HCT116 (cell line): ENCODE measurements around the gene PCSK2. TPM values are rescaled to one million over a fixed set of nuclear protein-coding genes. Genes with fewer than 3 reads are reported as not detected.

Experiments
- ATAC-seq: fragments of 200-7000 bp; cut with Tn5 transposase; 2 replicates; pipeline ENCODE4 v1.9.1; 2020; ENCODE audit warnings: mild to moderate bottlenecking, moderate library complexity
- BruUV-seq: library from RNA; stranded (reverse); fragments of 400-500 nt; replicated peaks from 2 replicates; lab custom pipeline; 2021; lab: Mats Ljungman, UMichigan
- CTCF ChIA-PET: fragments of 300-600 bp; sonication (Branson Sonifier 250); formaldehyde crosslinking; loops from one replicate; lab custom pipeline; 2021; ENCODE audit warnings: antibody characterized with exemption; lab: Charles Lee
- POLR2A ChIA-PET: fragments of 300-600, 350-600 bp; sonication (Branson Sonifier 250); formaldehyde crosslinking; loops from one replicate; lab custom pipeline; 2021; ENCODE audit warnings: antibody characterized with exemption; lab: Charles Lee
- RAD21 ChIA-PET, 2 experiments: fragments of 300-600 bp; sonication (Branson Sonifier 250); formaldehyde crosslinking; loops; one replicate each; lab custom pipeline; 2023; ENCODE audit warnings: low total read pairs in 2 of 2; ENCODE audit not compliant: uncharacterized antibody in 2 of 2, unreplicated experiment in 2 of 2, low non-redundant PET in 1 of 2; lab: Charles Lee
- DNase-seq: peaks from one replicate; pipeline ENCODE4 v3.0.0-alpha.2; 2010; ENCODE audit warnings: low read depth, low spot score
- H2AFZ ChIP-seq: fragments of 200-600 bp; shearing (Covaris generic), sonication (generic); 2 replicates; pipeline ENCODE4 v1.6.1; 2017; ENCODE audit warnings: low read depth, mixed run types, mixed read lengths, antibody characterized with exemption, low read length; ENCODE audit not compliant: poor library complexity, severe bottlenecking
- H3K27ac ChIP-seq: 2 replicates; pipeline ENCODE4 v1.5.1; 2012; ENCODE audit warnings: low read depth, low read length
- H3K27me3 ChIP-seq: fragments of 200-600 bp; sonication (generic); 2 replicates; pipeline ENCODE4 v1.6.1; 2016; ENCODE audit warnings: mixed run types, low read length, mixed read lengths; ENCODE audit not compliant: insufficient read depth
- H3K36me3 ChIP-seq, 2 experiments: fragments of 200-500 bp in 1 of 2; fragments of 200-600 bp in 1 of 2; sonication (Bioruptor generic) in 1 of 2; sonication (generic) in 1 of 2; 2 replicates each; pipeline versions ENCODE4 v1.5.1 to v1.6.1; 2014 to 2016; ENCODE audit warnings: low read length in 2 of 2, inconsistent platforms in 1 of 2, mixed read lengths in 1 of 2, mixed run types in 1 of 2; ENCODE audit not compliant: insufficient read depth in 2 of 2, control insufficient read depth in 1 of 2
- H3K4me1 ChIP-seq, 2 experiments: fragments of 200-600 bp in 1 of 2; sonication (generic) in 1 of 2; 2 replicates each; pipeline versions ENCODE4 v1.5.1 to v1.6.1; 2012 to 2017; ENCODE audit warnings: low read length in 2 of 2, inconsistent platforms in 1 of 2, mild to moderate bottlenecking in 1 of 2, mixed read lengths in 1 of 2, mixed run types in 1 of 2, moderate library complexity in 1 of 2; ENCODE audit not compliant: insufficient read depth in 2 of 2, control insufficient read depth in 1 of 2
- H3K4me2 ChIP-seq: fragments of 200-600 bp; sonication (generic); 2 replicates; pipeline ENCODE4 v1.6.1; 2017; ENCODE audit warnings: mixed run types, low read length, mixed read lengths
- H3K4me3 ChIP-seq, 2 experiments: fragments of 200-600 bp in 1 of 2; sonication (generic) in 1 of 2; replicated peaks in 1 of 2; 2 replicates each; pipeline ENCODE4 v1.5.1; 2011 to 2016; ENCODE audit warnings: low read length in 2 of 2, control low read depth in 1 of 2, low read depth in 1 of 2, mild to moderate bottlenecking in 1 of 2, mixed read lengths in 1 of 2, mixed run types in 1 of 2
- H3K79me2 ChIP-seq: fragments of 200-600 bp; sonication (generic); 2 replicates; pipeline ENCODE4 v1.6.1; 2017; ENCODE audit warnings: mild to moderate bottlenecking, mixed run types, low read length, moderate library complexity, mixed read lengths; ENCODE audit not compliant: insufficient read depth
- H3K9ac ChIP-seq: fragments of 200-600 bp; sonication (generic); 2 replicates; pipeline ENCODE4 v1.6.1; 2016; ENCODE audit warnings: low read length, mixed read lengths
- H3K9me2 ChIP-seq: fragments of 200-600 bp; sonication (generic), shearing (Covaris generic); 2 replicates; pipeline ENCODE4 v1.6.1; 2017; ENCODE audit warnings: mixed run types, mild to moderate bottlenecking, moderate library complexity; ENCODE audit not compliant: insufficient read depth
- H3K9me3 ChIP-seq, 2 experiments: fragments of 200-500 bp in 1 of 2; fragments of 200-600 bp in 1 of 2; sonication (Bioruptor generic) in 1 of 2; sonication (generic) in 1 of 2; 2 replicates each; pipeline ENCODE4 v1.6.1; 2014 to 2017; ENCODE audit warnings: low read length in 2 of 2, mixed read lengths in 2 of 2, inconsistent platforms in 1 of 2, low read depth in 1 of 2, mild to moderate bottlenecking in 1 of 2, mixed run types in 1 of 2, moderate library complexity in 1 of 2; ENCODE audit not compliant: control insufficient read depth in 1 of 2, insufficient read depth in 1 of 2
- H4K20me1 ChIP-seq: fragments of 200-600 bp; sonication (generic), shearing (Covaris generic); 2 replicates; pipeline ENCODE4 v1.6.1; 2017; ENCODE audit warnings: mixed run types, mild to moderate bottlenecking, moderate library complexity; ENCODE audit not compliant: insufficient read depth
- CTCF ChIP-seq, 3 experiments: fragments of 200-600 bp in 1 of 3; sonication (generic) in 1 of 3; IDR thresholded peaks in 2 of 3; conservative IDR thresholded peaks in 1 of 3; 2 replicates each; pipeline ENCODE4 v1.5.1; 2012 to 2017; ENCODE audit warnings: low read depth in 2 of 3, low read length in 2 of 3, antibody characterized with exemption in 1 of 3, borderline replicate concordance in 1 of 3, control low read depth in 1 of 3, mild to moderate bottlenecking in 1 of 3, mixed read lengths in 1 of 3, mixed run types in 1 of 3, moderate library complexity in 1 of 3; ENCODE audit not compliant: insufficient read depth in 1 of 3
- EGR1 ChIP-seq: IDR thresholded peaks from 2 replicates; pipeline ENCODE4 v1.6.1; 2012; ENCODE audit warnings: low read depth
- ELF1 ChIP-seq: IDR thresholded peaks from 2 replicates; pipeline ENCODE4 v1.6.1; 2012; ENCODE audit warnings: low read depth, borderline replicate concordance
- EZH2phosphoT487 ChIP-seq: fragments of 200-600 bp; IDR thresholded peaks from 2 replicates; pipeline ENCODE4 v1.6.1; 2018; ENCODE audit warnings: antibody characterized with exemption, borderline replicate concordance
- FOSL1 ChIP-seq: IDR thresholded peaks from 2 replicates; pipeline ENCODE4 v1.6.1; 2012; ENCODE audit warnings: low read depth
- MAX ChIP-seq: IDR thresholded peaks from 2 replicates; pipeline ENCODE4 v1.6.1; 2012
- POLR2AphosphoS5 ChIP-seq: IDR thresholded peaks from 2 replicates; pipeline ENCODE4 v1.6.1; 2011; ENCODE audit warnings: mild to moderate bottlenecking, low read depth, low read length, moderate library complexity
- REST ChIP-seq: IDR thresholded peaks from 2 replicates; pipeline ENCODE4 v1.6.1; 2012; ENCODE audit warnings: low read depth
- SIN3A ChIP-seq: IDR thresholded peaks from 2 replicates; pipeline ENCODE4 v1.6.1; 2012; ENCODE audit warnings: low read depth
- YY1 ChIP-seq: IDR thresholded peaks from 2 replicates; pipeline ENCODE4 v1.6.1; 2011; ENCODE audit warnings: low read length, low read depth, moderate library complexity, mild to moderate bottlenecking; ENCODE audit not compliant: insufficient replicate concordance; ENCODE audit errors: extremely low read depth
- ZNF274 ChIP-seq: fragments of 200-500 bp; sonication (Bioruptor generic); IDR thresholded peaks from 2 replicates; pipeline ENCODE4 v1.6.1; 2014; ENCODE audit warnings: mild to moderate bottlenecking, low read depth, low read length, inconsistent platforms
- intact Hi-C: fragments of 100-400 bp; cut with micrococcal nuclease; formaldehyde crosslinking; loops from 2 replicates; pipeline ENCODE4 v1.10.0; 2022
- total RNA-seq: library from RNA; stranded (reverse); gene quantifications from one replicate; pipeline ENCODE4 v1.2.1, GENCODE V29; 2021; ENCODE audit not compliant: unreplicated experiment
- TF ChIP-seq, protein P1 (sequence below): IDR thresholded peaks from 2 replicates; pipeline ENCODE4 v1.6.1; 2011; ENCODE audit warnings: mild to moderate bottlenecking, low read length, moderate library complexity; ENCODE audit not compliant: insufficient replicate concordance; ENCODE audit errors: extremely low read depth

Gene PCSK2
- total RNA-seq, 1 experiment from 2014 or later: not detected

DNA sequence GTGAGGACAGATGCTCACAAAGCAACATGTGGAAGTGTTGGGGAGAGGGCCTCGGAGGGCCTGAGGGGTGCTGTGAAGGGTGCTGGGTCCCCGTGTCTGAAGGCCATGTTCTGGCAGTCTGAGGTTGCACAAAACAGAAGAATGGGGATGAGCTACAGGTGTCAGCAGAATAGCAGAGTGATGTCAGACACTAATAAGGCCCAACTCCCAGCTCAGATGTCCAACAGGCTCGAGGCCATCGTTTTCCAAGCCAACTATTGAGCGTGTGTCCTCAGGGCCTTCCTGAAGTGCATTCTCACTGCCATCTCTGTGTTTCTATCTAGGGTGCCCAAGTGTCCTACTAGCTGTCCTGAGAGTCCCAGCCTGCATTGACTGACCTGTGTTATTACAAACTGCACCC is 296.5 kb downstream of the PCSK2 start:
- no peaks in the 10 kb centered on the region for H3K9me3 ChIP-seq
- H3K9ac ChIP-seq: no peak overlapping the region
- no peak overlapping the region for H3K4me2 ChIP-seq
- no peaks in the 10 kb centered on the region for H3K9me2 ChIP-seq
- no peaks in the 10 kb centered on the region for H3K79me2 ChIP-seq
- H3K4me1 ChIP-seq: peaks cover 6 to 14% of the 10 kb centered on the region in 2 experiments
- TF ChIP-seq EGR1: no peak
- TF ChIP-seq ZNF274: no peak
- no peak for TF ChIP-seq MAX
- TF ChIP-seq FOSL1: no peak
- no peak for TF ChIP-seq YY1
- TF ChIP-seq ELF1: no peak
- no peak for TF ChIP-seq REST
- TF ChIP-seq, protein P1, sequence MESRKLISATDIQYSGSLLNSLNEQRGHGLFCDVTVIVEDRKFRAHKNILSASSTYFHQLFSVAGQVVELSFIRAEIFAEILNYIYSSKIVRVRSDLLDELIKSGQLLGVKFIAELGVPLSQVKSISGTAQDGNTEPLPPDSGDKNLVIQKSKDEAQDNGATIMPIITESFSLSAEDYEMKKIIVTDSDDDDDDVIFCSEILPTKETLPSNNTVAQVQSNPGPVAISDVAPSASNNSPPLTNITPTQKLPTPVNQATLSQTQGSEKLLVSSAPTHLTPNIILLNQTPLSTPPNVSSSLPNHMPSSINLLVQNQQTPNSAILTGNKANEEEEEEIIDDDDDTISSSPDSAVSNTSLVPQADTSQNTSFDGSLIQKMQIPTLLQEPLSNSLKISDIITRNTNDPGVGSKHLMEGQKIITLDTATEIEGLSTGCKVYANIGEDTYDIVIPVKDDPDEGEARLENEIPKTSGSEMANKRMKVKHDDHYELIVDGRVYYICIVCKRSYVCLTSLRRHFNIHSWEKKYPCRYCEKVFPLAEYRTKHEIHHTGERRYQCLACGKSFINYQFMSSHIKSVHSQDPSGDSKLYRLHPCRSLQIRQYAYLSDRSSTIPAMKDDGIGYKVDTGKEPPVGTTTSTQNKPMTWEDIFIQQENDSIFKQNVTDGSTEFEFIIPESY: no peak
- no peak for TF ChIP-seq SIN3A
- no peak for TF ChIP-seq EZH2phosphoT487
- no peak for TF ChIP-seq CTCF (IDR thresholded peaks at IDR 0.05 in 2 of 3, conservative IDR thresholded peaks at IDR 0.05 in 1 of 3; ENCODE audit: borderline replicate concordance in 1 of 3, insufficient read depth in 1 of 3, low read depth in 2 of 3, low read length in 2 of 3)
- no peak for TF ChIP-seq POLR2AphosphoS5
- intact Hi-C loops: no loop called here
- H3K27ac ChIP-seq: no peak overlapping the region
- CTCF ChIA-PET: no interaction called here
- H4K20me1 ChIP-seq: no peaks in the 10 kb centered on the region
- H3K36me3 ChIP-seq: no peaks in the 10 kb centered on the region
- POLR2A ChIA-PET: no interaction called here
- no TSS peak for BruUV-seq
- RAD21 ChIA-PET: no interaction called here
- no peak overlapping the region for H2AFZ ChIP-seq
- H3K4me3 ChIP-seq: no peak overlapping the region
- DNase-seq (no peak), ATAC-seq (no peak)
- no peaks in the 10 kb centered on the region for H3K27me3 ChIP-seq
